Liver (tissue), 3 donors: ENCODE results near the gene HTN1.

Experiments used
- EGR1 ChIP-seq, 2 donors: IDR thresholded peaks; 2 replicates each; pipeline ENCODE4 v1.6.1; 2016 to 2018; ENCODE audit warnings: antibody characterized with exemption in 2 of 2, low read depth in 2 of 2
- GABPA ChIP-seq, 2 donors: IDR thresholded peaks in 1 of 2; conservative IDR thresholded peaks in 1 of 2; 2 replicates each; pipeline ENCODE4 v1.6.1; 2016; ENCODE audit warnings: antibody characterized with exemption in 2 of 2, mild to moderate bottlenecking in 1 of 2, moderate library complexity in 1 of 2
- NR2F2 ChIP-seq: IDR thresholded peaks from 2 replicates; pipeline ENCODE4 v1.6.1; 2016; ENCODE audit warnings: antibody characterized with exemption
- RAD21 ChIP-seq, 2 donors: IDR thresholded peaks; 2 replicates each; pipeline ENCODE4 v1.6.1; 2016; ENCODE audit warnings: antibody characterized with exemption in 2 of 2, mild to moderate bottlenecking in 2 of 2
- SP1 ChIP-seq: IDR thresholded peaks from 2 replicates; pipeline ENCODE4 v1.6.1; 2018; ENCODE audit warnings: antibody characterized with exemption, mild to moderate bottlenecking
- TAF1 ChIP-seq: conservative IDR thresholded peaks from 2 replicates; pipeline ENCODE4 v1.6.1; 2016; ENCODE audit warnings: antibody characterized with exemption, mild to moderate bottlenecking
- YY1 ChIP-seq: IDR thresholded peaks from 2 replicates; pipeline ENCODE4 v1.6.1; 2016; ENCODE audit warnings: antibody characterized with exemption, mild to moderate bottlenecking
- TF ChIP-seq, protein P1 (sequence below): fragments of 150-350 bp; IDR thresholded peaks from 2 replicates; pipeline ENCODE4 v1.5.1; 2017; ENCODE audit warnings: improper control_type of control experiment, low read depth, low read length; ENCODE audit not compliant: missing input control
- TF ChIP-seq, protein P2 (sequence below): IDR thresholded peaks from 2 replicates; pipeline ENCODE4 v1.6.1; 2016; ENCODE audit warnings: antibody characterized with exemption, mild to moderate bottlenecking
- TF ChIP-seq, protein P3 (sequence below): IDR thresholded peaks from 2 replicates; pipeline ENCODE4 v1.6.1; 2016; ENCODE audit warnings: antibody characterized with exemption
- TF ChIP-seq, protein P4 (sequence below): IDR thresholded peaks from 2 replicates; pipeline ENCODE4 v1.6.1; 2016; ENCODE audit warnings: antibody characterized with exemption
- donor health status: healthy.
- donor health status: healthy.

DNA sequence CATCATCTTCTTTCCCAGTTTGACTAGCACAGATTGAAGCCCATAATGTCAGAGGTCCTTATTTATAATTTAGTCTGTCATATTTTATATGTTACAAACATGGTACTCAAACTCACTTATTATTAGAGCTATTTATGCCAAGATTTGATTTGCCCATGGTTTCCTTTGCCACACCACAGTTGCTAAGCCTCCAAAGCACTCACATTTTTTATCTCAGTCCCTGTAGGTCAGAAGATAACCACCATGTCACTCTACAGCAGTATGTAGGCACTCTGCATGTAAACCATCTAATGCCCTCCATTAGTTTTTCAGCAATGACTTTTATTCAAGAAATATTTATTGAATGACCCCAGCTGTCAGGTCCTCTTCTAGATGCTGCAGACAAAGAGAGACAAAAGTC lies 47.7 kb upstream of the HTN1 start:
- TF ChIP-seq GABPA (IDR thresholded peaks at IDR 0.05 in 1 of 2, conservative IDR thresholded peaks at IDR 0.05 in 1 of 2) (no peak), RAD21 (IDR thresholded peaks at IDR 0.05) (no peak), SP1 (no peak), EGR1 (IDR thresholded peaks at IDR 0.05; ENCODE audit: low read depth in 2 of 2) (no peak), YY1 (no peak), TAF1 (no peak), NR2F2 (no peak)
- TF ChIP-seq, protein P1, sequence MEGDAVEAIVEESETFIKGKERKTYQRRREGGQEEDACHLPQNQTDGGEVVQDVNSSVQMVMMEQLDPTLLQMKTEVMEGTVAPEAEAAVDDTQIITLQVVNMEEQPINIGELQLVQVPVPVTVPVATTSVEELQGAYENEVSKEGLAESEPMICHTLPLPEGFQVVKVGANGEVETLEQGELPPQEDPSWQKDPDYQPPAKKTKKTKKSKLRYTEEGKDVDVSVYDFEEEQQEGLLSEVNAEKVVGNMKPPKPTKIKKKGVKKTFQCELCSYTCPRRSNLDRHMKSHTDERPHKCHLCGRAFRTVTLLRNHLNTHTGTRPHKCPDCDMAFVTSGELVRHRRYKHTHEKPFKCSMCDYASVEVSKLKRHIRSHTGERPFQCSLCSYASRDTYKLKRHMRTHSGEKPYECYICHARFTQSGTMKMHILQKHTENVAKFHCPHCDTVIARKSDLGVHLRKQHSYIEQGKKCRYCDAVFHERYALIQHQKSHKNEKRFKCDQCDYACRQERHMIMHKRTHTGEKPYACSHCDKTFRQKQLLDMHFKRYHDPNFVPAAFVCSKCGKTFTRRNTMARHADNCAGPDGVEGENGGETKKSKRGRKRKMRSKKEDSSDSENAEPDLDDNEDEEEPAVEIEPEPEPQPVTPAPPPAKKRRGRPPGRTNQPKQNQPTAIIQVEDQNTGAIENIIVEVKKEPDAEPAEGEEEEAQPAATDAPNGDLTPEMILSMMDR: no peak
- TF ChIP-seq, protein P2, sequence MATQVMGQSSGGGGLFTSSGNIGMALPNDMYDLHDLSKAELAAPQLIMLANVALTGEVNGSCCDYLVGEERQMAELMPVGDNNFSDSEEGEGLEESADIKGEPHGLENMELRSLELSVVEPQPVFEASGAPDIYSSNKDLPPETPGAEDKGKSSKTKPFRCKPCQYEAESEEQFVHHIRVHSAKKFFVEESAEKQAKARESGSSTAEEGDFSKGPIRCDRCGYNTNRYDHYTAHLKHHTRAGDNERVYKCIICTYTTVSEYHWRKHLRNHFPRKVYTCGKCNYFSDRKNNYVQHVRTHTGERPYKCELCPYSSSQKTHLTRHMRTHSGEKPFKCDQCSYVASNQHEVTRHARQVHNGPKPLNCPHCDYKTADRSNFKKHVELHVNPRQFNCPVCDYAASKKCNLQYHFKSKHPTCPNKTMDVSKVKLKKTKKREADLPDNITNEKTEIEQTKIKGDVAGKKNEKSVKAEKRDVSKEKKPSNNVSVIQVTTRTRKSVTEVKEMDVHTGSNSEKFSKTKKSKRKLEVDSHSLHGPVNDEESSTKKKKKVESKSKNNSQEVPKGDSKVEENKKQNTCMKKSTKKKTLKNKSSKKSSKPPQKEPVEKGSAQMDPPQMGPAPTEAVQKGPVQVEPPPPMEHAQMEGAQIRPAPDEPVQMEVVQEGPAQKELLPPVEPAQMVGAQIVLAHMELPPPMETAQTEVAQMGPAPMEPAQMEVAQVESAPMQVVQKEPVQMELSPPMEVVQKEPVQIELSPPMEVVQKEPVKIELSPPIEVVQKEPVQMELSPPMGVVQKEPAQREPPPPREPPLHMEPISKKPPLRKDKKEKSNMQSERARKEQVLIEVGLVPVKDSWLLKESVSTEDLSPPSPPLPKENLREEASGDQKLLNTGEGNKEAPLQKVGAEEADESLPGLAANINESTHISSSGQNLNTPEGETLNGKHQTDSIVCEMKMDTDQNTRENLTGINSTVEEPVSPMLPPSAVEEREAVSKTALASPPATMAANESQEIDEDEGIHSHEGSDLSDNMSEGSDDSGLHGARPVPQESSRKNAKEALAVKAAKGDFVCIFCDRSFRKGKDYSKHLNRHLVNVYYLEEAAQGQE: no peak
- TF ChIP-seq, protein P3, sequence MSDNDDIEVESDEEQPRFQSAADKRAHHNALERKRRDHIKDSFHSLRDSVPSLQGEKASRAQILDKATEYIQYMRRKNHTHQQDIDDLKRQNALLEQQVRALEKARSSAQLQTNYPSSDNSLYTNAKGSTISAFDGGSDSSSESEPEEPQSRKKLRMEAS: no peak
- TF ChIP-seq, protein P4, sequence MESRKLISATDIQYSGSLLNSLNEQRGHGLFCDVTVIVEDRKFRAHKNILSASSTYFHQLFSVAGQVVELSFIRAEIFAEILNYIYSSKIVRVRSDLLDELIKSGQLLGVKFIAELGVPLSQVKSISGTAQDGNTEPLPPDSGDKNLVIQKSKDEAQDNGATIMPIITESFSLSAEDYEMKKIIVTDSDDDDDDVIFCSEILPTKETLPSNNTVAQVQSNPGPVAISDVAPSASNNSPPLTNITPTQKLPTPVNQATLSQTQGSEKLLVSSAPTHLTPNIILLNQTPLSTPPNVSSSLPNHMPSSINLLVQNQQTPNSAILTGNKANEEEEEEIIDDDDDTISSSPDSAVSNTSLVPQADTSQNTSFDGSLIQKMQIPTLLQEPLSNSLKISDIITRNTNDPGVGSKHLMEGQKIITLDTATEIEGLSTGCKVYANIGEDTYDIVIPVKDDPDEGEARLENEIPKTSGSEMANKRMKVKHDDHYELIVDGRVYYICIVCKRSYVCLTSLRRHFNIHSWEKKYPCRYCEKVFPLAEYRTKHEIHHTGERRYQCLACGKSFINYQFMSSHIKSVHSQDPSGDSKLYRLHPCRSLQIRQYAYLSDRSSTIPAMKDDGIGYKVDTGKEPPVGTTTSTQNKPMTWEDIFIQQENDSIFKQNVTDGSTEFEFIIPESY: no peak
